DND-41 (cell line): Measurements from ENCODE around the gene UHRF1.

Experiments used
- EZH2 ChIP-seq: IDR thresholded peaks from 3 replicates; pipeline ENCODE4 v1.6.1; 2012; ENCODE audit warnings: borderline replicate concordance, low read depth, mild to moderate bottlenecking, moderate library complexity, low read length, inconsistent platforms; ENCODE audit not compliant: severe bottlenecking
- TF ChIP-seq, protein P1 (sequence below): IDR thresholded peaks from 2 replicates; pipeline ENCODE4 v1.5.1; 2012; ENCODE audit warnings: borderline replicate concordance, low read length, moderate library complexity, mild to moderate bottlenecking; ENCODE audit not compliant: poor library complexity, severe bottlenecking; ENCODE audit errors: extremely low read depth

DNA sequence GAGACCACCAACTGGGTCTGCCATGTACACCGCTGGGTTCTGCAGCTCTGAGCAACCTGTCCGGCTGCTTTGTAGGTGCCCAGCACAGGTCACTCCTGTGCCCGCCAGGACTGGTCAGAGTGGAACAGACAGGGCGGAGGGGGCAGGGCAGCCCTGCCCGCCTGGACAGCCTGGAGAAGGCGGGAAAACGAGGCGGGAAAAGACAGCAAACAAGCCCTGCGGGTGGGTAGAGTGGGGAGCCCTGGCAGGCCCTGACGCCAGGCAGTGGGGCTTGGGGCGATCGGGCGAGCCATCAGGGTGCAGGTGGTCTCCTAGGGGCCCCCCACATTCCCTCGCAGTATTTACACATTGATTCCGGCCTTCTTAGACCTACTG is 533 bp upstream of the UHRF1 start:
- TF ChIP-seq, protein P1, sequence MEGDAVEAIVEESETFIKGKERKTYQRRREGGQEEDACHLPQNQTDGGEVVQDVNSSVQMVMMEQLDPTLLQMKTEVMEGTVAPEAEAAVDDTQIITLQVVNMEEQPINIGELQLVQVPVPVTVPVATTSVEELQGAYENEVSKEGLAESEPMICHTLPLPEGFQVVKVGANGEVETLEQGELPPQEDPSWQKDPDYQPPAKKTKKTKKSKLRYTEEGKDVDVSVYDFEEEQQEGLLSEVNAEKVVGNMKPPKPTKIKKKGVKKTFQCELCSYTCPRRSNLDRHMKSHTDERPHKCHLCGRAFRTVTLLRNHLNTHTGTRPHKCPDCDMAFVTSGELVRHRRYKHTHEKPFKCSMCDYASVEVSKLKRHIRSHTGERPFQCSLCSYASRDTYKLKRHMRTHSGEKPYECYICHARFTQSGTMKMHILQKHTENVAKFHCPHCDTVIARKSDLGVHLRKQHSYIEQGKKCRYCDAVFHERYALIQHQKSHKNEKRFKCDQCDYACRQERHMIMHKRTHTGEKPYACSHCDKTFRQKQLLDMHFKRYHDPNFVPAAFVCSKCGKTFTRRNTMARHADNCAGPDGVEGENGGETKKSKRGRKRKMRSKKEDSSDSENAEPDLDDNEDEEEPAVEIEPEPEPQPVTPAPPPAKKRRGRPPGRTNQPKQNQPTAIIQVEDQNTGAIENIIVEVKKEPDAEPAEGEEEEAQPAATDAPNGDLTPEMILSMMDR = no peak
- no peak for TF ChIP-seq EZH2
